ENCODE results near the gene ATP6V1G1. TPM values are rescaled to one million over a fixed set of nuclear protein-coding genes. Genes with fewer than 3 reads are reported as not detected.
A peak's percentile ranks its signal among the peaks of the same experiment; 100 is the strongest.

The ATP6V1G1 gene
- total and polyA plus RNA-seq, 5 donors from 2014 or later: 111 to 357 (median 333) TPM

DNA sequence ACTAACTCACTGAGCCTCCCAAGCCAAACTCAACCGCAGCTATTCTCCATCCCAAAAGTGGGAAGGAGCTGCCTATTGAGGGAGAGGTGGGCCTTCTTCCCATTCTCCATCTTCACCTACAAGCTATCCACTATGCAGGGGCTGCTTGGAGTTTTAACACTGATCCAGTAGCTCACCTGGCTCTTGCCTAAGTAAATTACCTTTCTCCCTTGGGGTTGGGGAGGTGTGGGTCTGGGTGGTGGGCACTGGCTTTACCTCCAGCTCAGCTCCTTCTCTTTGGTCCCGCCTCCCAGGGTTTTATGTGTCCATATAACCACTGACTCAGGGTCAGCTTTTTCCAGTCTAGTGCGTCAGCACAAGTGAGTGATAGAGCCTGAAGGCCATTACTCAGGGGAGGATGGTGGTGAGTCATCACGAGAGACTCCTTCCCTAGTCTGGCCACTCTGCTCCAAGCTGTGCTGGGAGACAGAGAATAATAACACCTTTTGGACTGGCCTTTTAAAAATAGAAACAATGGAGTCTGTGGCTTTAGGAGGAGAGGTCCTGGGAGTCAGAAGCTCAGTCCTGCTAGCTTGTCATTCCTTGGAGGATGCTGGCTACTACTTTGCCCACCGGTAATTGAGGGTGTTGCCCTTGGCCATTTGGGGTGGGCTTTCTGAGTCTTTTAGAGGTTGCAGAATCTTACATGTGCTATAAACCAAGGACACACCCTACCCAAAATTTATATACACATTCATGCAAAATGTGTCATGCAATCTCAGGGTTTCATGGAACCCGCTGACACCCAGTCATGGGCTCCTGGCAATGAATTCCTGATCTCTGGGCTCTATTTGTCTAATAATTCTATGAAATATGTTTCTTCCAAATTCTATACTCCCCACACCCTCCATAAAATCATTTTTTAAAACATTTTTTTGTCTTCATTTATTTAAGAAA is 35.6 kb upstream of the ATP6V1G1 start:
- Histone ChIP-seq H3K4me1 (ENCODE audit: control insufficient read depth, insufficient read depth, low read length, poor library complexity, severe bottlenecking) (no peaks in the 10 kb centered on the region), H3K27ac (ENCODE audit: insufficient read depth, low read length, poor library complexity, severe bottlenecking) (no peak overlapping the region), H3K27me3 (ENCODE audit: control insufficient read depth, insufficient read depth, low read length) (peaks cover 5% of the 10 kb centered on the region), H3K36me3 (ENCODE audit: control insufficient read depth, insufficient read depth, low read length) (no peaks in the 10 kb centered on the region), H3K4me3 (ENCODE audit: low read depth, low read length) (no peak overlapping the region), H3K9me3 (ENCODE audit: control insufficient read depth in 2 of 2, low read length in 2 of 2) (no peaks in the 10 kb centered on the region)
- DNase-seq (no peak), ATAC-seq (ENCODE audit: low read depth in 2 of 2) (peak in 1 of 2 donors; percentile 23)
- H3K27ac Mint-ChIP-seq: no peak overlapping the region
- no peaks in the 10 kb centered on the region for H3K4me1 Mint-ChIP-seq
- no peak overlapping the region for H3K4me3 Mint-ChIP-seq
- peaks cover 45% of the 10 kb centered on the region for H3K27me3 Mint-ChIP-seq
- H3K9me3 Mint-ChIP-seq: peaks cover 0 to 3% (median 0%) of the 10 kb centered on the region in 7 donors
- H3K36me3 Mint-ChIP-seq: no peaks in the 10 kb centered on the region

DNA sequence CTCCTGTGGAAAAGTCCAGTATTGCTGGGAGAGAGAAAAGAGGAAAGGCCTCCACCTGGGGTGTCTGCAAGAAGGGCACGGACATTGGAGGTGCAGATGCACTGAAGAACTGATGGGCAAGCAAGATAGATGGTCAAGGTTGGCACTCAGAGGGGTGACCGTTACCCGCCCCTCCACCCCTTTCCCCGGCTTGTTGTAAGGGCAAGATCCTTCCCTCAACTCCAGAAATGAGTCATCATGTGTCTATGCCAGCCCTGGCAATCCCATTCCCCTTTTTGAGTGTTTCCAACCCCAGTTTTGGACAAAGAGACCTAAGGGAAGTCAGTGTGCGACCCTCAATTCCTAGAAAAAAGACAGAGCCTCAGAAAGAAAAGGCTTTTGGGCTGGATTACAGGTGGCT is 34.9 kb upstream of the ATP6V1G1 start:
- Mint-ChIP-seq H3K27me3 (peaks cover 40% of the 10 kb centered on the region), H3K4me1 (no peaks in the 10 kb centered on the region), H3K36me3 (no peaks in the 10 kb centered on the region), H3K4me3 (no peak overlapping the region), H3K9me3 (peaks cover 0 to 3% (median 0%) of the 10 kb centered on the region in 7 donors), H3K27ac (no peak overlapping the region)
- no peaks in the 10 kb centered on the region for H3K9me3 ChIP-seq (ENCODE audit: control insufficient read depth in 2 of 2, low read length in 2 of 2)
- H3K27ac ChIP-seq (ENCODE audit: insufficient read depth, low read length, poor library complexity, severe bottlenecking): no peak overlapping the region
- DNase-seq (no peak), ATAC-seq (ENCODE audit: low read depth in 2 of 2) (no peak)
- no peaks in the 10 kb centered on the region for H3K4me1 ChIP-seq (ENCODE audit: control insufficient read depth, insufficient read depth, low read length, poor library complexity, severe bottlenecking)
- peaks cover 1% of the 10 kb centered on the region for H3K27me3 ChIP-seq (ENCODE audit: control insufficient read depth, insufficient read depth, low read length)
- no peak overlapping the region for H3K4me3 ChIP-seq (ENCODE audit: low read depth, low read length)
- H3K36me3 ChIP-seq (ENCODE audit: control insufficient read depth, insufficient read depth, low read length): no peaks in the 10 kb centered on the region

DNA sequence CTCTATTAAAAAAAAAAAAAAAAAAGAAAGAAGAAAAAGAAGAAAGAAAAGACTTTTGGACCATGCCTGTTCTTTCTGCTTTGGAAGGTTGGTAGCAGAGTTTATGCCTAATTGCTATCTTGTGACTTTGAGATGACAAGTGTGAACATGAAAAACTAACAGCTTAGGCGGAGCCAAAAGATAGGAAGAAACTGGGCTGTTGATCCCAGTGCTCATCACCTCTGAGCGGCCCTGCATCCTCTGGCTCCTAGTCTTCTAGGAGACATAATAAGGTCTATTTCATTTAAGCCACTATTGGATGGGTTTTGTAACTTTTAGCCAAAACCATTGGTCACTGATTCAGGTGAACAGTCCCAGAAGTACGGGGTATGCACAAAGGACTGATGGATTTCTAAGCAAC is 34.4 kb upstream of the ATP6V1G1 start:
- H3K36me3 ChIP-seq (ENCODE audit: control insufficient read depth, insufficient read depth, low read length): no peaks in the 10 kb centered on the region
- ATAC-seq (ENCODE audit: low read depth in 2 of 2) (no peak), DNase-seq (no peak)
- Mint-ChIP-seq H3K4me1 (no peaks in the 10 kb centered on the region), H3K4me3 (no peak overlapping the region), H3K27me3 (peaks cover 39% of the 10 kb centered on the region), H3K36me3 (no peaks in the 10 kb centered on the region), H3K9me3 (peaks cover 0 to 3% (median 0%) of the 10 kb centered on the region in 7 donors), H3K27ac (no peak overlapping the region)
- no peak overlapping the region for H3K4me3 ChIP-seq (ENCODE audit: low read depth, low read length)
- no peaks in the 10 kb centered on the region for H3K27me3 ChIP-seq (ENCODE audit: control insufficient read depth, insufficient read depth, low read length)
- no peak overlapping the region for H3K27ac ChIP-seq (ENCODE audit: insufficient read depth, low read length, poor library complexity, severe bottlenecking)
- no peaks in the 10 kb centered on the region for H3K4me1 ChIP-seq (ENCODE audit: control insufficient read depth, insufficient read depth, low read length, poor library complexity, severe bottlenecking)
- no peaks in the 10 kb centered on the region for H3K9me3 ChIP-seq (ENCODE audit: control insufficient read depth in 2 of 2, low read length in 2 of 2)

DNA sequence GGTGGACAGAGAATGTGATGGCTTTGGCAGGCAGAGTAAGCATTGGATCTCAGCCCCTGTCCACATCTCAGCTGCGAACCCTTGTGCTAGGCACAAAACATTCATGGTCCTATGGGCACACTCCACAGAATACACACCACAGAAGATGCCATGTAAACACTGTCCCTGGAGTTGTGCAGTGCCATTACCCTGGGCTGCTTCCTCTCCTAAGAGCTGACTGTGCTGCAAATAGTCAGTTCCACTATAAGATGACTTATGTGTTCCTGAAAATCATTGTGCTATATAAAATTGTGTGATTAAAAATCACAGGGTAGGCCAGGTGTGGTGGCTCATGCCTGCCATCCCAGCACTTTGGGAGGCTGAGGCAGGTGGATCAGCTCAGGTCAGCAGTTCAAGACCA is 31.9 kb upstream of the ATP6V1G1 start:
- H3K4me3 ChIP-seq (ENCODE audit: low read depth, low read length): no peak overlapping the region
- H3K36me3 Mint-ChIP-seq: no peaks in the 10 kb centered on the region
- H3K36me3 ChIP-seq (ENCODE audit: control insufficient read depth, insufficient read depth, low read length): no peaks in the 10 kb centered on the region
- H3K27me3 ChIP-seq (ENCODE audit: control insufficient read depth, insufficient read depth, low read length): peaks cover 4% of the 10 kb centered on the region
- no peak overlapping the region for H3K27ac Mint-ChIP-seq
- no peaks in the 10 kb centered on the region for H3K9me3 ChIP-seq (ENCODE audit: control insufficient read depth in 2 of 2, low read length in 2 of 2)
- H3K9me3 Mint-ChIP-seq: peaks cover 0 to 3% (median 0%) of the 10 kb centered on the region in 7 donors
- no peaks in the 10 kb centered on the region for H3K4me1 Mint-ChIP-seq
- no peaks in the 10 kb centered on the region for H3K4me1 ChIP-seq (ENCODE audit: control insufficient read depth, insufficient read depth, low read length, poor library complexity, severe bottlenecking)
- no peak overlapping the region for H3K4me3 Mint-ChIP-seq
- no peak overlapping the region for H3K27ac ChIP-seq (ENCODE audit: insufficient read depth, low read length, poor library complexity, severe bottlenecking)
- DNase-seq: no peak
- H3K27me3 Mint-ChIP-seq: peaks cover 29% of the 10 kb centered on the region
- no peak for ATAC-seq (ENCODE audit: low read depth in 2 of 2)

DNA sequence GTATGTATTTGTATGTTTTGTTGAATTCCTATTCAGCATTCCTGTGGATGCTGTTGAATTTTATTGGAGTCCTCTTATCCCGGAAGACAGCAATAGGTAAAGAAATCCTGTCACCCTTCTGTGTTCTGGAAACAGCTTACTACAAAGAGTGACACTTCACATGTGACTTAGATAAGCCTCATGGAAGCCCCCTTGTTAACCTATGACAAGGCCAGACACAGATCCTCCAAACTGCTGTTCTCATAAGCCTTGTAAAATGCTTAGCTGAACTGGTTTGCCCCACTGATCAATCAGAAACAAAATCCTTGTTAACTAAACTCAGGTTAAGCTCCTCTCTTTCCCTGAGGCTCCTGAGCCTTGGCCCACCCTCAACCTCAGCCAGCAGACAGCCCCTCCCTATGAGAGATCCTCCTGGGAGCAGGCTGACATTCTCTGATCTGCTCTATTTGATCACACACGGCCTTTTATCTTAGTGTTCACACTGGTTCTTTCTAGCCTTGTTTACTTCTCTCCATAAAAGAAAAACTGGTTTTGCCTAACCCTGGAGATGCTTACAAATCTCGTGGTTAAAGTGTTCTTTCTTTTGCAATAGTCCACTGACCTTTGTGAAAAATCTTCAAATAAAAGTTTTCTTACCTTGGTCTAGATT is 29.4 kb upstream of the ATP6V1G1 start:
- no peak overlapping the region for H3K4me3 Mint-ChIP-seq
- H3K27me3 ChIP-seq (ENCODE audit: control insufficient read depth, insufficient read depth, low read length): peaks cover 5% of the 10 kb centered on the region
- H3K27ac ChIP-seq (ENCODE audit: insufficient read depth, low read length, poor library complexity, severe bottlenecking): no peak overlapping the region
- H3K36me3 Mint-ChIP-seq: peaks cover 3% of the 10 kb centered on the region
- H3K9me3 ChIP-seq (ENCODE audit: control insufficient read depth in 2 of 2, low read length in 2 of 2): no peaks in the 10 kb centered on the region
- ATAC-seq (ENCODE audit: low read depth in 2 of 2): no peak
- no peaks in the 10 kb centered on the region for H3K36me3 ChIP-seq (ENCODE audit: control insufficient read depth, insufficient read depth, low read length)
- H3K4me1 Mint-ChIP-seq: no peaks in the 10 kb centered on the region
- no peak overlapping the region for H3K27ac Mint-ChIP-seq
- H3K27me3 Mint-ChIP-seq: peaks cover 34% of the 10 kb centered on the region
- no peaks in the 10 kb centered on the region for H3K4me1 ChIP-seq (ENCODE audit: control insufficient read depth, insufficient read depth, low read length, poor library complexity, severe bottlenecking)
- DNase-seq: no peak
- H3K4me3 ChIP-seq (ENCODE audit: low read depth, low read length): no peak overlapping the region
- H3K9me3 Mint-ChIP-seq: peaks cover 0 to 3% (median 0%) of the 10 kb centered on the region in 7 donors

DNA sequence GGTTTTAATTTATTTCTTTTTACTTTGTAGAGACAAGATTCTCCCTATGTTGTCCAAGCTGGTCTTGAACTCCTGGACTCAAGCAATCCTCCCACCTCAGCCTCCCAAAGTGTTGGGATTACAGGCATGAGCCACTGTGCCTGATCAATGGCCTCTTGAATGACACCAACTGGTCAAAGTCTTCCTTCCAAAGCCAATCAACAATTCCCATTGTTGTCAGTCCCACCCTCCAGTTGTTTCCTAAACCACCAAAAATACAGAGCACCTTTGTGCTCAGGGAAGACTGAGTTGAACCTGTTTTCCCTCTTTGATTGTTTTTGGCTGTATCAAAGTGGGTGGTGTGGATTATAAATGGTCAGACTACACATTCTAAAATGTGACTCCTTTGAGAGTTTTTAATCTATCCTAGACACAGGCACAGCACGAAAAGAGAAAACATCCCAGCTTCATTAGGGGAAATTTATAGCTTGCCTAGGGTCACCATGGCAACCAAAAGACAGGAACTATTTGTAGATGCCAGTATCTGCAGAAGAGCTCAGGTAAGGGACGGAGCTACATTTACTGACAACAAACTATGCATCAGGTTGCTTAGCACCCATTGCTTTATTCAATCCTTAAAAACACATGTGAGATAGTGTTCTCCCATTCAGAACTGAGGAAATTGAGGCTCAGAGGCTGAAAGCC is 27.6 kb upstream of the ATP6V1G1 start:
- peaks cover 34% of the 10 kb centered on the region for H3K27me3 Mint-ChIP-seq
- no peak for ATAC-seq (ENCODE audit: low read depth in 2 of 2)
- Histone ChIP-seq H3K9me3 (ENCODE audit: control insufficient read depth in 2 of 2, low read length in 2 of 2) (no peaks in the 10 kb centered on the region), H3K27me3 (ENCODE audit: control insufficient read depth, insufficient read depth, low read length) (peaks cover 8% of the 10 kb centered on the region), H3K27ac (ENCODE audit: insufficient read depth, low read length, poor library complexity, severe bottlenecking) (no peak overlapping the region), H3K4me3 (ENCODE audit: low read depth, low read length) (no peak overlapping the region), H3K4me1 (ENCODE audit: control insufficient read depth, insufficient read depth, low read length, poor library complexity, severe bottlenecking) (no peaks in the 10 kb centered on the region), H3K36me3 (ENCODE audit: control insufficient read depth, insufficient read depth, low read length) (no peaks in the 10 kb centered on the region)
- DNase-seq: no peak
- H3K4me3 Mint-ChIP-seq: no peak overlapping the region
- H3K27ac Mint-ChIP-seq: no peak overlapping the region
- H3K9me3 Mint-ChIP-seq: peaks cover 0 to 3% (median 0%) of the 10 kb centered on the region in 7 donors
- H3K36me3 Mint-ChIP-seq: peaks cover 3% of the 10 kb centered on the region
- no peaks in the 10 kb centered on the region for H3K4me1 Mint-ChIP-seq

DNA sequence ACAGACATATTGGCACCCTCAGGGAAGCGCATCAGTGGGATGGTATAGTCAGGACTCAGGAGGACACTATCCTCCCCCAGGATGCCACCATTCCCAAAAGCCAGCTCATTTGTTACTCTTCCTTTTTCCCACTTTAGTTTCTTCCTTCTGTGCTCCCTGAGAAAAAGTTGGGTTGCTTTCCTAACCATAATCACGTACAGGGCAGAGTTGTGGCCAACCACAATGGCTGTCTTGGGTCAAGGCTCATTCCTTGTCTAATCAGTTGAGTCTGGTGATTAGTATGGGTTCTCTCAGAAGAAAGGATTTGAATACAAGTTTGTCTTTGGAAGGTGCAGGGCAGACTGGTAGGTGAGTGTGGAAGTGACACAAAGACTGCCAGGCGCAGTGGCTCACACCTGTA is 26.6 kb upstream of the ATP6V1G1 start:
- Histone ChIP-seq H3K9me3 (ENCODE audit: control insufficient read depth in 2 of 2, low read length in 2 of 2) (no peaks in the 10 kb centered on the region), H3K4me1 (ENCODE audit: control insufficient read depth, insufficient read depth, low read length, poor library complexity, severe bottlenecking) (no peaks in the 10 kb centered on the region)
- no peak for ATAC-seq (ENCODE audit: low read depth in 2 of 2)

More for the DNA sequence above, 26.6 kb upstream of the ATP6V1G1 start:
- Mint-ChIP-seq H3K36me3 (peaks cover 3% of the 10 kb centered on the region), H3K4me3 (no peak overlapping the region), H3K4me1 (peaks cover 0 to 2% (median 0%) of the 10 kb centered on the region in 4 donors), H3K9me3 (peaks cover 0 to 3% (median 0%) of the 10 kb centered on the region in 7 donors), H3K27me3 (peaks cover 38% of the 10 kb centered on the region), H3K27ac (no peak overlapping the region)
- H3K36me3 ChIP-seq (ENCODE audit: control insufficient read depth, insufficient read depth, low read length): no peaks in the 10 kb centered on the region
- no peak overlapping the region for H3K27ac ChIP-seq (ENCODE audit: insufficient read depth, low read length, poor library complexity, severe bottlenecking)
- DNase-seq: no peak
- H3K27me3 ChIP-seq (ENCODE audit: control insufficient read depth, insufficient read depth, low read length): peaks cover 8% of the 10 kb centered on the region
- H3K4me3 ChIP-seq (ENCODE audit: low read depth, low read length): no peak overlapping the region
